HG02759 (cell line): Measurements from ENCODE around the gene IQGAP2.

Experiments used
- ATAC-seq: cut with Tn5 transposase; IDR thresholded peaks from one replicate; pipeline ENCODE4 v1.9.1; 2021; ENCODE audit warnings: mild to moderate bottlenecking, moderate library complexity; ENCODE audit not compliant: unreplicated experiment

IQGAP2 gene

GRCh38 chr5:76445830-76446229 is 42.7 kb downstream of the IQGAP2 start:
- no peak for ATAC-seq

DNA sequence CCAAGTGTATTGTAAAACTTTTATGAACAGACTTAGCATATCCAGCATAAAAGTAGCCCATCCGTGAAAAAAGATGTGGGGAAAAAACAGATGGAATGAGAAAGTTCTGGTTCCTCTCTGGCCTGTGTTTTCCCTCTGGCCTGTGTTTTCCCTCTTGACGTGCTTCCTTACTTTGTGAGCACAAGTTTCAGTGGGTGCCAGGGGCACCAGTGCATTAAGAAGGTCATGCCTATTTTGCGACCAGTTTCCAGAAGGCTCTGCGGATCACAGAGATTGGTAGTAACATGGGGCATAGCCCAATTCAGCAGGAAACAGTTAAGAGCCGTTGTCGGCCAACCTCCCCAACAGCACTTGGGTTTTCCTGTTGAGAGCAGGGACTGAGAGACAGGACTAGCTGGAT is 43.7 kb downstream of the IQGAP2 start:
- no peak for ATAC-seq

GRCh38 chr5:76449606-76450005 is 46.5 kb downstream of the IQGAP2 start:
- ATAC-seq: no peak

- ATAC-seq: no peak
These were observed 47.0 kb downstream of the IQGAP2 start for GRCh38 chr5:76450054-76450453.

GRCh38 chr5:76451031-76451701 is 48.1 kb downstream of the IQGAP2 start:
- ATAC-seq: no peak

GRCh38 chr5:76455531-76456133 is 52.5 kb downstream of the IQGAP2 start:
- no peak for ATAC-seq

DNA sequence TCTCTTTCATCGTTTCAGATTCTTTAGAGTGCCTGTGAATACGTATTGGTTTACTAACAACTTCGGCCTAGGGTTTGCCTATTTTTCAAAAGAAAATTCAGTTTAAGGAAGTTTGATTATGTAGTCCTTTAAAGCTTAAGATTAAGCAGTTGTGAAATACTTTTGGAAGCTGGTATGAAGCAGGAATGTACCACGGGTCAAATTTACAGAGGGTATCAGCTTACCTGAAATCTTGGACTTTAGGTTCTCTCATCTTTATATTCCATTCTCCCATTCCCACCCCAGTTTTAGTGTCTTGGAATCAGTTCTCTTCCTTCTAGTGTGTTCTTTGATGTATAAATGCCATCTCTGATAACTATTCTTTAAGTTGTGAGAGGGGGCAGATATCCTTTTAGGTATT is 53.2 kb downstream of the IQGAP2 start:
- ATAC-seq: no peak

DNA sequence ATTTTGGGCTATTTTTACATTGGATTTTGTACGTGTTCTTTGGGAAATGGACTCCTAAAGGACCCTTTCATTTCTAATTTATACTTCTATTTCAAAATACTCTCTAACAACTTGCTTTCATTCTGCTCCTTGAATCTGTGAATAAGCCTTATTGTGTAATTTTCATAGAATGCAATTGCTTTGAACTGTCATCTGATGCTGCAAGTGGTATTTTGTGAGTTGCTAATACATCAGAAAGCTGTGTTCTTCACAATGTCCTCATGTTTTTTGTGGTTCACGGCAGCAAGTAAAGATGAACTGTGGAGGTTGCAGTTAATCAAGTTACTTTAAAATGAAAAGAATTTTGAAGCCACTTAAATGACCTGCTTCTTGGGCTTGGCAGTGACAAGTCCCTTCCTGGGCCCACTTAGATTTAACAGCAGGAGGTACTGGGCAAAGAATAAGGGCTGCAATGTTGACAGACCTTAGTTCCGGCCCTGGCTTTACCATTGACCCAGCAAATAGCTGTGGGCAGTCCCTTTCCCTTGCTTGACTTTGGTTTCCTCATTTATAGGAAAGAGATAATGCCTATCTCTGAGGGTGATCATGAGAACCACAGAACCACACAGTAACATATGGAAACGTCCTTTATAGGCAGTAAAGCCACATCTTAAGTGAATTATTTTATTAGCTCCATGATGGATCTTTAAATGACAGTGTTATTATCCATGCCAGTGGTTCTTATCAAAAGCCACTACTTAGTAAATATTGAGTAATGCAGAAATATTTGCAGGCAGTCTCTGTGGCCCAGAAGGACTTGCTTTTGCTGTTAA is 54.8 kb downstream of the IQGAP2 start:
- no peak for ATAC-seq

DNA sequence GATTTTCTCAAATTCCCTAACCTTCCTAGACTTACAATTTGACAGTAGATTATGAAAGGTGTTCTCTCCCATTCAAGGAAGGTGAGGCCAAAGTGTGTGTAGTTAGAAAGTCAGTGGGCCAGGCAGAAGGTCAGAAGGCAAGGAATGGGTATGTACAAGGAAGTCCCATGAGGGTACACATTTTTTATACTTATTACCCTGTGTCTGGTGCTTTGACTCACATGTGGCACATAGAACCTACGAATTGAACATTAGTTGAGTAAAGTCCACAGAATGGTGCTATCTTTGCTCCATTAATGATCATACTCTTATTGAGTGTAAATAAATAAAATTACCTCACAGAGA is 55.4 kb downstream of the IQGAP2 start:
- ATAC-seq: no peak

- ATAC-seq: no peak
These were observed 57.0 kb downstream of the IQGAP2 start for GRCh38 chr5:76460104-76460503.

GRCh38 chr5:76462097-76462667 is 59.1 kb downstream of the IQGAP2 start:
- ATAC-seq: no peak

- ATAC-seq: no peak
These were observed 64.1 kb downstream of the IQGAP2 start for GRCh38 chr5:76467216-76467615.

GRCh38 chr5:76468635-76469425 is 65.7 kb downstream of the IQGAP2 start:
- ATAC-seq: no peak

GRCh38 chr5:76469656-76470290 is 66.7 kb downstream of the IQGAP2 start:
- no peak for ATAC-seq

DNA sequence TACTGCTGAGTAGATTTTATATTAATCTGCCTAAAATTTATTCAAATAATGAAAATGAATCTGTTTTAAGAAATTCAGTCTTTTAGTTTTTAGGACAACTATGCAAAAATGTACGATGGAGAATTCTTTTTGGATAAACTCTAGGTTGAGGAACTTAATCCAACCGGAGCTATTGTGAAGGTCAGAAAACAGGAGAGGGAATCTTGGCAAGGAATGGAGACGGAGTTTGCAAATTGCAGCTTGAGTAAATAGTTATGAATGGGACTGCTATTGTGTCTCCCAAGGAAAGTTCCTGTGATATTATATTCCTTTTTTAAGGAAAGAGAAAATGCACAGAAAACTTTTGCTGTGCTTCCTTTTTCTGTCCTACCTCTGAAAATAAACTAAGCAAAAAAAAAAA is 67.9 kb downstream of the IQGAP2 start:
- no peak for ATAC-seq

GRCh38 chr5:76471406-76471805 is 68.3 kb downstream of the IQGAP2 start:
- ATAC-seq: no peak

GRCh38 chr5:76471987-76472334 is 68.9 kb downstream of the IQGAP2 start:
- ATAC-seq: no peak

DNA sequence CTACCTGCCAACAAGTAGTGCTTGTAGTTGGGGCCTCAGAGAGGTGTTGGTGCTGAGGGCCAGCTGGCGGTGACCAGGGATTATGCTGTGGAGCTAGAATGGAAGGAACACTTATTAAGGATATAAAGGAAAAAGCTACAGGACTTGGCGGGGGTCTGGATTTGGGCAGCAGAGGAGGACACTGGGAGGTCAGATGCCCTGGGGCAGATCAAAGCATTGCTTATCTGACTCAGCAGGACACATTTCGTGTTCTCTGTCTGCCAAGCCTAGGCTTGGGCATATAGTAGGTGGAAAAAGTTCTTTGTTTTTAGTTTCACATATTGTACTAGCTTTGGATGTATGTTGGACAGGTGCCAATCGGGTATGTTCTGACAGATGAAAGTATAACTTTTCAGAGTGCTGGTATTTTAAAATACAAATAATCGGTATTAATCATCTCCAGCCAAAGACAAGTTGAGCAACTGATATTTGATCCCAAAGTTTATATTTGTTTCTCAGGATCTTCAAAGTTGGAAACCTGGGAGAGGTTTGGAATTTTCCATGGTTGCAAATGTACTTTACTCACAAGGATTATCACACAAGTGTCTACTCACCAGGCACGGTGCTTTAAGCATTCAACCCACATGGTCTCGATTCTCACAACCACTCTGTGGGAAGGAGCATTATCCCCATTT is 69.4 kb downstream of the IQGAP2 start:
- ATAC-seq: no peak

DNA sequence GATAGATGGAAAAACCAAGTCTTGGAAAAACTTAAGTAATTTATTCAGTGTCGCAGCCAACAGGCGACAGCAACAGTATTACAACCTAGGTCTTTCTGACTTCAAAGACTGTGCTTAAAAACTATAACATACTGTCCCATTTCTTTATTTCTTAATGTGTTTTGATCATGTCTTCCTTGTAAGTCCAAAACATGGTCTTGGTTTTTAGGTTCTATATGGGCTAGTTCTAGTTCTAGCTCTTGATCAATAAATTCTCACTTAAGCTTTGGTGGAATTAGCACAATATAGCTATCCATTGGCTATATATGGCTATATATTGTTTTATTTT is 69.9 kb downstream of the IQGAP2 start:
- no peak for ATAC-seq

GRCh38 chr5:76473661-76474060 is 70.6 kb downstream of the IQGAP2 start:
- no peak for ATAC-seq
